HG02571 (cell line): ENCODE results near the gene KNTC1.
"Not testable (repeated sequence)": the region's sequence is repeated elsewhere in the genome, so short reads cannot be mapped to it uniquely, and the experiment has no call there.

Source experiments
- ATAC-seq: cut with Tn5 transposase; IDR thresholded peaks from one replicate; pipeline ENCODE4 v1.9.1; 2021; ENCODE audit warnings: mild to moderate bottlenecking, moderate library complexity; ENCODE audit not compliant: unreplicated experiment

KNTC1 gene

GRCh38 chr12:122635471-122635870, 108.4 kb downstream of the KNTC1 start:
- no peak for ATAC-seq

DNA sequence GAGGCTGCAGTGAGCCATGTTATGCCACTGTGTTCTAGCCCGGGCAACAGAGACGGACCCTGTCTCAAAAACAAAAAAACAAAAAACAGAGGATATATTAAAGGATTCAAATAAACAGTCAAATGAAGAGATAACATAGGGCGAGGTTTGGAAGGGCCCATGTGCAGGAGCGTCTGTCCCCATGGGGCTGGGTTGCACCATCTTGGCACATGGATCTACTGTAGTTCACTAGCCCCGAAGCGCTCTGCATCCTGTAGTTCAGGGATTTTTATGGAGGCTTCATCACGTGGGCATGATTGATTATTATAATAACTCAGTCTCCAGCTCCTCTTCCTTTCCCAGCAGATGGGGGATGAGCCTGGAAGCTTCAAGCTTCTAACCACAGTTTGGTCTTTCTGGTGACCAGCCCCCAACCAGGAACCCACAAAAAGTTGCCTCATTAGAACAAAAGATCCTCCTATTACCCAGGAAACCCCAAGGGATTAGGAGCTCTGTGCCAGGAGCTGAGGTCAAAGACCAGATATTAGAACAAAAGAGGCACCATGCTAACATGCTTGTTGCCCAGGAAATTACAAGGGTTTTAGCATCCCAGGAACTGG, 116.3 kb downstream of the KNTC1 start:
- no peak for ATAC-seq

GRCh38 chr12:122646517-122647217, 119.6 kb downstream of the KNTC1 start:
- ATAC-seq = peak; percentile 82

DNA sequence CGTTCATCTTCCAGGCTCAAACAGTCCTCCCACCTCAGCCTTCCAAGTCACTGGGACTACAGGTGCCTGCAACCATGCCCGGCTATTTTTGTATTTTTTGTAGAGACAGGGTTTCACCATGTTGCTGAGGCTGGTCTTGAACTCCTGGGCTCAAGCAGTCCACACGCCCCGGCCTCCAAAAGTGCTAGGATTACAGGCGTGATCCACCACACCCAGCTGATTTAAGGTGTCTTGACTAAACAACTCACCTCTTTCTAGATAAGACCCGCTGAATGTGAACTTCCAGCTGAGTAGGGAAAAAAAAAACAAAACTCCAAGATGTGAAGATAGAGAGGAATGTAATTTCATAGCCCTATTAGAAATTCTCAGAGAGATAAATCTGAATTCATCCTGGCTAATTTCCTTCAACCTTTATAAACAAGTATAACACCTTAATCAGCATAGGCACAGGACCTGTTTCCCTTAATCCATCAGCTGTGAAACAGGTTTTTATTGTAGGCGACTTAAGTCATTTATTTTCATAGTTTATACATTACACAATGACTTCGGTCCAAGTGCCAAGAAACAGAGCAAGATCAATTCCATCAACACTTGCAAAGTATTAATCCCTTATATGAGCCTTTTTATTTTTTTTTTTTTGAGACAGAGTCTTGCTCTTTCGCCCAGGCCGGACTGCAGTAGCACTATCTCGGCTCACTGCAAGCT, 124.6 kb downstream of the KNTC1 start:
- no peak for ATAC-seq

DNA sequence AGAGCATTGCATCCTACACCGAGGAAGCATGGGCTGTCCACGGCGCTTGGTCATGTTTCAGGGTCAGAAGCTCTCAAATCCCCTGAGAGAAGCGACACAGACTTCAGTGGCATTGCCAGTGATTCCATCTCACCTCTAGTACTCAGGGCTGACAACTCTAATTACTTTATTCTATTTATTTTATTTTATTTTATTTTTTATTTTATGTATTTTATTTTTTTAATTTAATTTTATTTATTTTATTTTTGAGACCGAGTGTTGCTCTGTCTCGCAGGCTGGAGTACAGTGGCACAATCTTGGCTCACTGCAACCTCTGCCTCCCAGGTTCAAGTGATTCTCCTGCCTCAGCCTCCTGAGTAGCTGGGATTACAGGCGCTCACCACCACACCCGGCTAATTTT, 126.2 kb downstream of the KNTC1 start:
- ATAC-seq = not testable (repeated sequence)

DNA sequence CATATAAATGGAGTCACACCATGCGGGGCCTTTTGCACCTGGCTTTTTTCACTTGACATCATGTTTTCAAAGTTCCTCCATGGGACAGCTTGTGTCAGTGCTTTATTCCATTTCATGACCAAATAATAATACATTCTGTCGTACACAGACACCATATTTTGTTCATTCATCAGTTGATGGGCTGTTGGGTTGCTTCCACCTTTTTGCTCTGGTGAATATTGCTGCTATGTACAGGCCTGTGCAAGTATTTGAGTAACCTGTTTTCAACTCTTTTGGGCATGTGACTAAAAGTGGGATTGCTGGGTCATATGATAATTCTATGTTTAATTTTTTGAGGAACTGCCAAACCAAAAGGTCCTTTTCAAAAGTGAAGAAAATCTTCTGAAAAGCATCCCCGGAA, 129.2 kb downstream of the KNTC1 start:
- ATAC-seq = no peak

DNA sequence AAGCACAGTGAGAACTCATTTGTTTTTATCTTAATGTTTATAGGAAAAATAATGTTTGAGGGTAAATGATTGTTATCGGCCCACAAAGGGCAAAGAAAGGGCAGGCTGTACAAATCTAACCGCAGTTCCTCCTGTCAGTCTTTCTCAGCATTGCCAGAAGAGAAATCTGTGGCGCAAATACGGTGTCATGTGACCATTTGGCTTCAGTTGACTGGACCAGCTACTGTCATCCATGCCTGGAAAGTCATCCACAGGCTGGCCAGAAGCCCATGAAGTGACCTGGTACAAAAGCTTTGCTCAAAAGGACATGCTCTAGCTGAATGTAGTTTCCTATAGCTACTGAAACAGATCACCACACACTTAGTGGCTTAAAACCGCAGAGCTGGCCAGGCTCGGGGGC, 132.5 kb downstream of the KNTC1 start:
- no peak for ATAC-seq

DNA sequence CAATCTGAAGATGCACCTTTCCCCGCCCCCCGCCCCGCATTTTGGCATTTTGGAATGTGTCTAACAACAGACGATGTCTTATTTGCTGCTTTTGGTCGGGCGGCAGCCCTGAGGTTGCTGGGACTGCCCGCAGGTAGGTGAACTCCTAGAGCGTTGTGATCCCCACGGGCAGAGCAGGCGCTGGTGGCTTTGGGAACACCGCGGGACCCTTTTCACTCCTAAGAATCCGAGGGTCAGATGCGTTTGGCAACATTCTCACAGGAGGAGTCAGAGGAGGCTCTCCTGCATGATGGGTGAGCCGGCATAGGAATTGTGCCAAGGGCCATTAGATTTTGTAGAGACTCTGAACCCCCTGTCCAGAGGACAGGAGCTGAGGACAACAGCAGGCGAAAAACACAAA, 134.2 kb downstream of the KNTC1 start:
- no peak for ATAC-seq

DNA sequence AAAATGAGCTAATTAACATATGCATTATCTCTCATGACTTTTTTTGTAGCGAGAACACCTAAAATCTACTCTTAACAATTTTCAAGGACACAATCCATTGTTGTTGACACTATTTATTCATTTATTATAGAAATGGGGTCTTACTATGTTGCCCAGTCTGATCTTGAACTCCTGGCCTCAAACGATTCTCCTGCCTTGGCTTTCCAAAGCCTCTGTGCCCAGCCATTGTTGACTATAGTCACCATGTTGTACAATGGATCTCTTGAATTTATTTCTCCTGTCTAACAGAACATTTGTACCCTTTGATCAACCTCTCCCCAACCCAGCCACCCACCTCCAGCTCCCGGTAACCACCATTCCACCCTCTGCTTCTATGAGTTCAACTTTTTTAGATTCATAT, 134.9 kb downstream of the KNTC1 start:
- ATAC-seq = no peak

- no peak for ATAC-seq
Observed at GRCh38 chr12:122665349-122665748, 138.3 kb downstream of the KNTC1 start.

GRCh38 chr12:122665759-122666158, 138.7 kb downstream of the KNTC1 start:
- no peak for ATAC-seq

DNA sequence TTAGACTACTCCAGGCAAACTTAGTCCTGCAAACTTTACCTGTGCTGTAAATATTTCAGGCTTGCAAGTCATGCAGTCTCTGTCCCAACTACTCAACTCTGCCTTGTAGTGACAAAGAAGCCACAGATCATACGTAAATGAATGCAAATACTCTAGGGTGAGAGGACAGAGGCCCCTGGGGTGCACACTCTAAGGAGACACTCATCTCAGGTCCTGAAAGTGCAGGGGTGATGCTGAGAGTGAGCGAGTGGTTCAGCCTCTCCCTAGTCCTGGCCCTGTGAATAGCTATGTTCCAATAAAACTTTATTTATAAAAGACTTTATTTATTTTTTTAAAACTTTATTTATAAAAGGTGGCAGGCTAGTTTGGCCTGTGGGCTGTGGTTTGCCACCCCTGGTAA, 141.2 kb downstream of the KNTC1 start:
- no peak for ATAC-seq

DNA sequence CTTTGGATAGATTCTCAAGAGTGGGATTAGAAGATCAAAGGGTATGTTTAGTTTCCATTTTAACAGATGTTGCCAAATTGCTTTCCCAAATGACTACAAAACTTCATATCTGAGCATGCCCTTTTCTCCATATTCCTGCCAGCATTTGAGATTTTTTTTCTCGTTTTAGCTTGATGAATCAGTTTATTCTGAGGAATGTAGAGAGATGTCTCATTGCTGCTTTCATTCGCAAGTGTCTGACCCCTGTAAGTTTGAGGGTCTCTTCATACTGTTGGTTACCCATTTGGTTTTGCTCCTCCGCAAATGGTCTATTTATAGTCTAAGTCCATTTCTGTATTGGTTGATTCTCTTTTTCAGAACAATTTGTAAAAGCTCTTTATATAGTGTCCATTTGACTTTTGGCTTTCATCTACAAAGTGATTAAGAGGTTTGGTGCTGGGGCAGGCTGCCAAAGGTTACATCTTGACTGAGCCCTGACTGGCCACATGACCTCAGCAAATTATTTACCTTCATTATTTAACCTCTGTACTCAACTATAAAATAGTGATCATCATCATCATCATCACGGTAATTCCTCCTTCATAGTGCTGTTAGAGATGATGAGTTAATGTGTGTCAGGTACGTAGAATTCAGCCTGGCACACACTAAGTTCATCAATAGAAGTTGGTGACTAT, 142.5 kb downstream of the KNTC1 start:
- no peak for ATAC-seq

DNA sequence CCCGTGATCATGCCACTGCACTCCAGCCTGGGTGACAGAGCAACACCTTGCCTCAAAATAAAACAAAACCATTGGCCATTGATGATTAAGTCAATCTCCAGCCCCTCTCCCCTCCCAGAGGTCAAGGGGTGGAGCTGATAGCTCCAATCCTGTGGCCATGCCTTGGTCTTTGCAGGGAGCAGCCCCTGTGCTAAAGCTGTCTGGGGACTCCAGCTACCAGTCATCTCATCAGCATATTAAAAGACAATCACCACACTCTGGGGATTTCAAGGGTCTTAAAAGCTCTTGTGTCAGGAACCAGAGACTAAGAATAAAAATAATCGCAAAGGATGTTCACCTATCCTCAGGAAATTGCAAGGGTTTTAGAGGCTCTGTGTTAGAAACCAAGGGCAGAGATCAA, 145.5 kb downstream of the KNTC1 start:
- ATAC-seq = no peak
